Neural cell (in vitro differentiated cells): ENCODE measurements around the gene PDE6A. TPM values are rescaled to one million over a fixed set of nuclear protein-coding genes. Genes with fewer than 3 reads are reported as not detected.

Experiments
- H2AFZ ChIP-seq: fragments of 200-600, 300-800 bp; sonication (generic), shearing (Covaris generic); 2 replicates; pipeline ENCODE4 v1.6.0; 2014; ENCODE audit warnings: low read depth, mild to moderate bottlenecking, antibody characterized with exemption, low read length, moderate library complexity
- H3F3A ChIP-seq: fragments of 200-600 bp; shearing (Covaris generic); 2 replicates; pipeline ENCODE4 v1.6.1; 2016; ENCODE audit warnings: mild to moderate bottlenecking, moderate library complexity, mixed read lengths, antibody characterized with exemption, low read length; ENCODE audit not compliant: insufficient read depth, poor library complexity, severe bottlenecking
- H3K27ac ChIP-seq: fragments of 200-600, 300-800 bp; sonication (generic), shearing (Covaris generic); 2 replicates; pipeline ENCODE4 v1.5.1; 2014; ENCODE audit warnings: mild to moderate bottlenecking, low read length, moderate library complexity
- H3K27me3 ChIP-seq: fragments of 300-800, 200-600 bp; sonication (generic), shearing (Covaris generic); 2 replicates; pipeline ENCODE4 v1.6.0; 2014; ENCODE audit warnings: mild to moderate bottlenecking, low read depth, low read length, moderate library complexity; ENCODE audit not compliant: insufficient read depth
- H3K36me3 ChIP-seq: fragments of 300-800, 200-600 bp; sonication (generic), shearing (Covaris generic); 2 replicates; pipeline ENCODE4 v1.5.1; 2014; ENCODE audit warnings: mild to moderate bottlenecking, antibody characterized with exemption, low read length, moderate library complexity; ENCODE audit not compliant: insufficient read depth
- H3K4me2 ChIP-seq: fragments of 300-800, 200-600 bp; sonication (generic), shearing (Covaris generic); 2 replicates; pipeline ENCODE4 v1.6.0; 2014; ENCODE audit warnings: mild to moderate bottlenecking, low read length
- H3K4me3 ChIP-seq: fragments of 300-800, 200-600 bp; sonication (generic), shearing (Covaris generic); 2 replicates; pipeline ENCODE4 v1.5.1; 2014; ENCODE audit warnings: mild to moderate bottlenecking, low read length, moderate library complexity
- H3K79me2 ChIP-seq: fragments of 200-600 bp; shearing (Covaris generic); replicated peaks from 2 replicates; pipeline ENCODE4 v1.6.0; 2014; ENCODE audit warnings: mild to moderate bottlenecking, low read length, moderate library complexity; ENCODE audit not compliant: insufficient read depth
- H3K9ac ChIP-seq: fragments of 300-800, 200-600 bp; sonication (generic), shearing (Covaris generic); 2 replicates; pipeline ENCODE4 v1.6.1; 2016; ENCODE audit warnings: mild to moderate bottlenecking, low read length, mixed read lengths
- H3K9me2 ChIP-seq: fragments of 200-600 bp; shearing (Covaris generic); 2 replicates; pipeline ENCODE4 v1.6.1; 2016; ENCODE audit warnings: mild to moderate bottlenecking, low read length, mixed read lengths; ENCODE audit not compliant: insufficient read depth
- H3K9me3 ChIP-seq: fragments of 200-600, 300-800 bp; sonication (generic), shearing (Covaris generic); 2 replicates; pipeline ENCODE4 v1.6.1; 2016; ENCODE audit warnings: mild to moderate bottlenecking, mixed run types, low read length, moderate library complexity, mixed read lengths
- H4K20me1 ChIP-seq: fragments of 200-600 bp; shearing (Covaris generic); 2 replicates; pipeline ENCODE4 v1.6.1; 2016; ENCODE audit warnings: mild to moderate bottlenecking, mixed run types; ENCODE audit not compliant: insufficient read depth
- EP300 ChIP-seq: fragments of 450-650 bp; conservative IDR thresholded peaks from 2 replicates; pipeline ENCODE4 v1.6.1; 2014; ENCODE audit warnings: antibody characterized with exemption, mild to moderate bottlenecking, moderate library complexity; ENCODE audit not compliant: poor library complexity, severe bottlenecking
- EZH2 ChIP-seq: fragments of 200-600, 300-800 bp; shearing (Covaris generic), sonication (generic); IDR thresholded peaks from 2 replicates; pipeline ENCODE4 v1.6.1; 2014; ENCODE audit warnings: antibody characterized with exemption, low read length, borderline replicate concordance, mild to moderate bottlenecking; ENCODE audit not compliant: insufficient read depth, poor library complexity, severe bottlenecking
- MXI1 ChIP-seq: fragments of 450-650 bp; conservative IDR thresholded peaks from 2 replicates; pipeline ENCODE4 v1.6.1; 2014; ENCODE audit warnings: antibody characterized with exemption, mild to moderate bottlenecking; ENCODE audit not compliant: poor library complexity, severe bottlenecking
- POLR2AphosphoS5 ChIP-seq: IDR thresholded peaks from 2 replicates; pipeline ENCODE4 v1.6.1; 2012
- RAD21 ChIP-seq: fragments of 450-650 bp; conservative IDR thresholded peaks from 2 replicates; pipeline ENCODE4 v1.6.1; 2014; ENCODE audit warnings: antibody characterized with exemption, mild to moderate bottlenecking, moderate library complexity
- REST ChIP-seq: IDR thresholded peaks from 2 replicates; pipeline ENCODE4 v1.6.1; 2012; ENCODE audit warnings: borderline replicate concordance
- SMC3 ChIP-seq: fragments of 450-650 bp; conservative IDR thresholded peaks from 2 replicates; pipeline ENCODE4 v1.6.1; 2014; ENCODE audit warnings: antibody characterized with exemption, mild to moderate bottlenecking, moderate library complexity; ENCODE audit not compliant: poor library complexity
- TAF1 ChIP-seq: IDR thresholded peaks from 2 replicates; pipeline ENCODE4 v1.6.1; 2012; ENCODE audit warnings: low read depth
- polyA plus RNA-seq: library from polyadenylated mRNA; depleted of rRNA; stranded (reverse); fragments of >200 nt; gene quantifications from 2 replicates; pipeline ENCODE4 v1.2.3, GENCODE V29; 2014
- TF ChIP-seq, protein P1 (sequence below): fragments of 450-650 bp; IDR thresholded peaks from 2 replicates; pipeline ENCODE4 v1.5.1; 2014; ENCODE audit warnings: antibody characterized with exemption, mild to moderate bottlenecking, moderate library complexity; ENCODE audit not compliant: poor library complexity, severe bottlenecking

The PDE6A gene
- polyA plus RNA-seq, 1 donor from 2014 or later, result not detected

DNA sequence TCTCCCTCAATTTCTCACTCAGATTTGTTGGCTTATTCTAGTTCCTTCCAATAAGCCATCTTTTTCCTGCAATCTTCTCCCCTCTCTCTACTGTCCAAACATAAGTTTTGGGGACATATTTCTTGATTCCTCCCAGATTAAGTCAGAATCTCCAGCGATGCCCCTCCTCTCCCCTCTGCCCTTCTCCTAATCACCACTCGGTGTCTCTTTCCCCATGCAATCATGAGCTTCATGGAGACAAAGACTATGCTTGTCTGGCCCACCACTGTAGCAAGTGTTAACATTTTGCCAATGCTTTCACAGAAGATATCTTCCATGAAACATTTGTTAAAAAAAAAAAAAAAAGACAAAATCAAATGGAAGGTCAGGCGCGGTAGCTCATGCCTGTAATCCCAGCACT lies 42.4 kb downstream of the PDE6A start:
- Histone ChIP-seq H3K4me3 (no peak overlapping the region), H3K9ac (no peak overlapping the region), H3K79me2 (no peaks in the 10 kb centered on the region), H3K9me3 (no peaks in the 10 kb centered on the region), H3K36me3 (no peaks in the 10 kb centered on the region), H3K9me2 (no peaks in the 10 kb centered on the region), H3K27ac (no peak overlapping the region), H2AFZ (no peak overlapping the region), H3K27me3 (no peaks in the 10 kb centered on the region), H3F3A (no peaks in the 10 kb centered on the region), H4K20me1 (no peaks in the 10 kb centered on the region), H3K4me2 (no peak overlapping the region)
- TF ChIP-seq REST (no peak), RAD21 (no peak), TAF1 (no peak), EP300 (no peak), SMC3 (no peak), POLR2AphosphoS5 (no peak), EZH2 (no peak), MXI1 (no peak)
- TF ChIP-seq, protein P1, sequence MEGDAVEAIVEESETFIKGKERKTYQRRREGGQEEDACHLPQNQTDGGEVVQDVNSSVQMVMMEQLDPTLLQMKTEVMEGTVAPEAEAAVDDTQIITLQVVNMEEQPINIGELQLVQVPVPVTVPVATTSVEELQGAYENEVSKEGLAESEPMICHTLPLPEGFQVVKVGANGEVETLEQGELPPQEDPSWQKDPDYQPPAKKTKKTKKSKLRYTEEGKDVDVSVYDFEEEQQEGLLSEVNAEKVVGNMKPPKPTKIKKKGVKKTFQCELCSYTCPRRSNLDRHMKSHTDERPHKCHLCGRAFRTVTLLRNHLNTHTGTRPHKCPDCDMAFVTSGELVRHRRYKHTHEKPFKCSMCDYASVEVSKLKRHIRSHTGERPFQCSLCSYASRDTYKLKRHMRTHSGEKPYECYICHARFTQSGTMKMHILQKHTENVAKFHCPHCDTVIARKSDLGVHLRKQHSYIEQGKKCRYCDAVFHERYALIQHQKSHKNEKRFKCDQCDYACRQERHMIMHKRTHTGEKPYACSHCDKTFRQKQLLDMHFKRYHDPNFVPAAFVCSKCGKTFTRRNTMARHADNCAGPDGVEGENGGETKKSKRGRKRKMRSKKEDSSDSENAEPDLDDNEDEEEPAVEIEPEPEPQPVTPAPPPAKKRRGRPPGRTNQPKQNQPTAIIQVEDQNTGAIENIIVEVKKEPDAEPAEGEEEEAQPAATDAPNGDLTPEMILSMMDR, result no peak

DNA sequence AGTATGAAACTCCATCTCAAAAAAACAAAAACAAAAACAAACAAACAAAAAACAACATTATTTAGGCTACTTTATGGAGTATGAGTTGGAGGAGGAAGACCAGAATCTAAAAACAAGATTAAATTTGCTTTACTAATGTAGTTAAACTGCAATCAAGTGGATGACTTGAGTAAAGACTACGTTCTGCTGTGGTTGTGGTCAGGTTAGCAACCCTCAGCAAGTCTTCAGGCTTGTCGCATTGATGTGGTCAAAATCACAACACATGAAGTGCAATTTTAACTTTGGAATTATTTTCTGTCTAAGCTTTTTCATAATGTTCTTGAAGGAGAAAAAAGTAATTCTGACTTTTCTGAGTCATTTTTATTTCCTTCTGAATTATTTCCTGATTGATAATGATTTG lies 43.1 kb downstream of the PDE6A start:
- H3K4me2 ChIP-seq, result no peak overlapping the region

More for the DNA sequence above, 43.1 kb downstream of the PDE6A start:
- H3K4me3 ChIP-seq, result no peak overlapping the region
- TF ChIP-seq EP300 (no peak), EZH2 (no peak), POLR2AphosphoS5 (no peak), SMC3 (no peak), MXI1 (no peak), RAD21 (no peak), REST (no peak), TAF1 (no peak)
- TF ChIP-seq, protein P1, result no peak
- no peaks in the 10 kb centered on the region for H3K27me3 ChIP-seq
- H3F3A ChIP-seq, result no peaks in the 10 kb centered on the region
- no peaks in the 10 kb centered on the region for H3K9me3 ChIP-seq
- no peak overlapping the region for H3K9ac ChIP-seq
- H3K27ac ChIP-seq, result no peak overlapping the region
- no peaks in the 10 kb centered on the region for H3K9me2 ChIP-seq
- H2AFZ ChIP-seq, result no peak overlapping the region
- no peaks in the 10 kb centered on the region for H3K36me3 ChIP-seq
- H3K79me2 ChIP-seq, result no peaks in the 10 kb centered on the region
- no peaks in the 10 kb centered on the region for H4K20me1 ChIP-seq
